NCI-H748 (cell line): ENCODE data around the gene SEMA6A.
A peak's percentile ranks its signal among the peaks of the same experiment; 100 is the strongest.

Source experiments
- DNase-seq: peaks from one replicate; lab custom pipeline; 2025; ENCODE audit not compliant: unreplicated experiment; lab: John Stamatoyannopoulos, UW

SEMA6A gene, protein sequence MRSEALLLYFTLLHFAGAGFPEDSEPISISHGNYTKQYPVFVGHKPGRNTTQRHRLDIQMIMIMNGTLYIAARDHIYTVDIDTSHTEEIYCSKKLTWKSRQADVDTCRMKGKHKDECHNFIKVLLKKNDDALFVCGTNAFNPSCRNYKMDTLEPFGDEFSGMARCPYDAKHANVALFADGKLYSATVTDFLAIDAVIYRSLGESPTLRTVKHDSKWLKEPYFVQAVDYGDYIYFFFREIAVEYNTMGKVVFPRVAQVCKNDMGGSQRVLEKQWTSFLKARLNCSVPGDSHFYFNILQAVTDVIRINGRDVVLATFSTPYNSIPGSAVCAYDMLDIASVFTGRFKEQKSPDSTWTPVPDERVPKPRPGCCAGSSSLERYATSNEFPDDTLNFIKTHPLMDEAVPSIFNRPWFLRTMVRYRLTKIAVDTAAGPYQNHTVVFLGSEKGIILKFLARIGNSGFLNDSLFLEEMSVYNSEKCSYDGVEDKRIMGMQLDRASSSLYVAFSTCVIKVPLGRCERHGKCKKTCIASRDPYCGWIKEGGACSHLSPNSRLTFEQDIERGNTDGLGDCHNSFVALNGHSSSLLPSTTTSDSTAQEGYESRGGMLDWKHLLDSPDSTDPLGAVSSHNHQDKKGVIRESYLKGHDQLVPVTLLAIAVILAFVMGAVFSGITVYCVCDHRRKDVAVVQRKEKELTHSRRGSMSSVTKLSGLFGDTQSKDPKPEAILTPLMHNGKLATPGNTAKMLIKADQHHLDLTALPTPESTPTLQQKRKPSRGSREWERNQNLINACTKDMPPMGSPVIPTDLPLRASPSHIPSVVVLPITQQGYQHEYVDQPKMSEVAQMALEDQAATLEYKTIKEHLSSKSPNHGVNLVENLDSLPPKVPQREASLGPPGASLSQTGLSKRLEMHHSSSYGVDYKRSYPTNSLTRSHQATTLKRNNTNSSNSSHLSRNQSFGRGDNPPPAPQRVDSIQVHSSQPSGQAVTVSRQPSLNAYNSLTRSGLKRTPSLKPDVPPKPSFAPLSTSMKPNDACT

DNA sequence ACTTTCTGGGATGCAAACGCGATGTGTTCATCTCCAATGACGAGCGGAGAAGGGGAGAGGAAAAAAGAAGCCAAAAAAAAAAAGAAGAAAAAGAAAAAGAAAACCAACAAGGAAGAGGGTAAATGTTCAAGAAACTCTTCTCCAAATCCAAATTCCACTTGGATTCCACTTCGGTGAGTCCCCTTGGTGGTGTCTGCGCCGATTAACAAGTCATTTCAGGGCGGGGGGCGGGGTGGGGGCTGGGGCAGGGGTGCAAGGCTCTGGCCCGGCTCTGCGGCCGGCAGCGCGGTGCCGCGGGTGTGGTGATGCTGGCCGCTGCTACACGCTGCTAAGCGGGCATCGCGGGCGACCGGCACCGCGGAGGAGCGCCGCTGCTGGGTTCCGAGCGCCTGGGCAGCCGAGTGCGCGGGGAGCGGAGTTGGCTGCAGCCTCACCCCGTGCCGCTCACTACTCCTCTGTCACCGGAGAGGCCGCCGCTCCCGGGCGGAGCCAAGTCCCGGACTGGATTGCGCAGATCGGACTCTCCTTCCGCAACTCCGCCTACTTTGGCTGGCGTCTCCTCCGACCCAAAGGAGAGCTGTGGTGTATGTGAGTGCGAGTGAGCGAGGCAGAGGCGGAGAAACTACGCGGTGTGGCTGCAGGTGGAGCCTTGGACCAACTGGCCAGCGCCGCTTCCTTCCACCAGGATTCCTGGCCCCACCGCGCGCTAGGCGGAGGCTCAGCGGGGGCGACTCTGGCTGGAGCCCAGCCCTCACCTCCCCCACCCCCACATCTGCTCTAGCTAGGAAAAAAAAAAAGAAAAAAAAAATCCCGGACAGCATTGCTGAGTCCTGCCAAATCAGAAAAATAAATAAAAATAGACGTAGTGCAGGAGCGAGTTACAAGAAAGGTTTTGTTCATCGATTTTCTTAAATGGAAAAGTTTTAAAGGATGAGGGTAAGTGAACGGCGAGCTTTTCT lies at the start of gene SEMA6A:
Gene SEMA6A, minus strand, starts transcription at position 457 of the 959 bp plus-strand sequence. CDS start 69,879 bp downstream, outside the sequence.
- peak; percentile 99 for DNase-seq

GRCh38 chr5:116622375-116623050 lies 47.9 kb upstream of the SEMA6A start:
- no peak for DNase-seq

- DNase-seq, result no peak
These were observed 47.0 kb upstream of the SEMA6A start for GRCh38 chr5:116621599-116621998.

DNA sequence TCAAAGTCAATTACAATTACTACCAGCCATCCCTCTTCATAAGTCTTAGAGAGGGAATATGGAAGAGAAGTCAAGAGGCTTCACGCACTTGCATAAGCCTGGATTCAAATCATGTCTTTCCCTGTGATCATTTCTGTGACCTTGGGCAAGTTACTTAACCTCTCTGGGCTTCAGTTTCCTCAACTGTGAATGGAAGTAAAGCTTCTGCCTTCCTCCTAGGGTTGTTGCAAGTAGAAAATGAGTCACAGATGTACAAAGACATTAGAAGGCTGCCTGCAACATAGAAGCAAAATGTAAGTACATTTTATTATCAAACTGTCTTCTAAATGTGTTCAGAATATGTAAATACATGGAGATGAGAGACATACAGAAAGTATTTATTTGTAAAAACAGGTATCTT lies 42.3 kb upstream of the SEMA6A start:
- DNase-seq, result no peak

GRCh38 chr5:116614603-116614920 lies 39.9 kb upstream of the SEMA6A start:
- no peak for DNase-seq

DNA sequence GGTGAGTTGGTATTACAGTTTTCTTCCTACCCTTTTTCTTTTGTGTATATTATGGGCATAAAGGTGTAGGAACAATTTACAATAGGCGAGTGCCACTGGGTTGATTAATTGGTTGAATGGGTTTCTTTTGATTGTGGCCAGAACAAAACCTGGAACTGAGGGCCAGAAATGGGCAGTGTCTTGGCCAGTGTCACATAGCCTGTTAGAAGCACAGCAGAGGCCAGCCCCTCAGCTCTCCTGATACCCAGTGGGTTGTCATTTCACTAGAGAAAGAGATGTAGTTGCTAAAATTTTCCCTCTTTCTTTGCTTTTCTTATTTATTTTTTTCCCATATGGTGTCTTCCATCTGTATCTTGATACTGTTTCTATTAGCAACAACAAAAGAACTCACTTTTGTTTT lies 38.8 kb upstream of the SEMA6A start:
- DNase-seq, result no peak

- no peak for DNase-seq
These were observed 37.8 kb upstream of the SEMA6A start for GRCh38 chr5:116612431-116612830.

DNA sequence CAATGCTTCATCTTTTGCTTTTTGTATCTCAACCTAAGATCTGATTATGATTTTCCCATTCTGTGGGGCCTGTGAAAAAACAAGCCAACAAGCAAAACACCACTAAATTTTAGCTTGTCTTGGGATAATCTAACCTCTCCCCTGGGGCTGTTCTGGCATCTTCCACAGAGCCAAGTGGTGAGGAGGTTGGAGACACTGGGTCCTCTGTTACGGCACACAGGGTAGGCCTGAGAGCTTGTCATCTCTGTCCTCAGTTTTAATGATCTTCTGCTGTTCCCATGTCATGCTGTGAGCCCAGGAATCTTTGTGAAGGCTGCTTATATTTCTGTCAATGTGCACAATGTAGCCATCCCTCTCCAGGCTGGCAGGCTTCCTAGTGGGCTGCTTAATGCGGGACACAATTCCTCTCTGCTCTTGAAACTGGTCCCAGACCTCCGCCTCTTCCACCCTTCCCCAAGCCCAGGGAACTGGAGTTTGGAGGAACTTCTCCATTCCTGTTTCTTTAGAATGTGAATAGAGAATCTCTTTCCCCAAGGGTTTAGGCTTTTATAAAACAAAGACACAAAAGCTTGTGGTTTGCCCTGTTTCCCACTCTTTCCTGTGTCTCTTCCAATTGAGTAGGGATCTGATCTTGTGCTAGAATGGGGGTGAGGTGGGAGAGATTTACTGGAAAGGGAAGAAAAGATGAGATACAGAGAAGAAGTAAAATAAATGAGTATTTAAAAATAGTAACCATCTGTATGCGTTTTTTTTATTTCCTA lies 30.9 kb upstream of the SEMA6A start:
- no peak for DNase-seq

DNA sequence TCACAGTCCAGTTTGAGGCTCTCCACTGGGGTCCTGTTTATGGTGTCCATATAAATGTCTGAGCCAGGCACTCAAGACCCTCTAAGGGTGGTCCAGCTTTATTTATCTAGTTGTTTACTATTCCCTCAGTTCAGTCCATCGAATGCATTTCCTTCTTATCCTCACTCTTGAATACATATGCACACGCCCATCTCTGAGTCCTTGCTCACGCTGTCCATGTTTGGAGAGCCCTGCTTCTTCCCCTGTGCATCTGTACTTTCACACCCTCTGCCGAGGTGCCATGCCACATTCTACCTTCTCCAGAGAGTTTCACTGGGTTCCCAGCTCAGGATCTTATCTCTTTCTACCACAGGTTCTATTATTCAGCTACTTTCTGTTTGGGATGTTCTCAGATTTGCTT lies 30.2 kb upstream of the SEMA6A start:
- DNase-seq, result no peak

DNA sequence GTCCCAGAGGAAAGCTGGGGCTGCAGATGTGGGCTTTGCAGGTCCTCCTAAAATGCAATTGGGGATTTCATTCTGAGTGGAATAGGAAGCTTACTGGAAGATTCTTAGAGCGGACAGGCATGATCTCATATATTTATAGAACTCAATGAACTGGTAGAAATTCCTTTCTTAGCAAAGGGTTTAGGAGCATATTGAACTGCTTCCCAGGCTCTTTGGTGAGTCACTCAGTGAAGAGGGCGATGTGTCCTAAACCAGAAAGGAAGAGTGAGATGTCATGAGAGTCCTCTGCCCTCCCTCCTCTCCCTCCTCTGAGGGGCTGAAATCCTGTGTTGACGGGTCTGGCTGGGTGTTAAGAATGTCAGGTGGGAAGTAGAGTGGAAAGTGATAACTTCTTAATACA lies 26.3 kb upstream of the SEMA6A start:
- no peak for DNase-seq

- DNase-seq, result no peak
These were observed 24.3 kb upstream of the SEMA6A start for GRCh38 chr5:116598911-116599310.

DNA sequence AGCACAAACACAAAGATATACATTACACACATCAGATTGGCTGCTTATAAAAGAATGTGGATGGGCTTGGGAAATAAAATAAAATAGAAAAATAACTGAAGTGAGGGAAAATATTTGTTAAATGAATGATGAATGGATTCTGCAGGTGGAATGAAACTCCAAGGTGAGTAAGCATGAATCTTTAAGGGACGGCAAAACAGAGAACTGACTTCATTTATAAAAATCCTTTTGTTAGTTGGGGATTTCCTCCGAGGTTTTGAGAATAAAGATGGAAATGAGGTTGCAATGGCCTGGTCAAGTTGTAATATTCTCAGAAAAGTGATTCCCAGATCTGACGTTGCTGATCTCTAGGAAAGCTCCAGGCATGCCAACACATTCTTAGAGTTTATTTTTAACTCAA lies 20.9 kb upstream of the SEMA6A start:
- no peak for DNase-seq

DNA sequence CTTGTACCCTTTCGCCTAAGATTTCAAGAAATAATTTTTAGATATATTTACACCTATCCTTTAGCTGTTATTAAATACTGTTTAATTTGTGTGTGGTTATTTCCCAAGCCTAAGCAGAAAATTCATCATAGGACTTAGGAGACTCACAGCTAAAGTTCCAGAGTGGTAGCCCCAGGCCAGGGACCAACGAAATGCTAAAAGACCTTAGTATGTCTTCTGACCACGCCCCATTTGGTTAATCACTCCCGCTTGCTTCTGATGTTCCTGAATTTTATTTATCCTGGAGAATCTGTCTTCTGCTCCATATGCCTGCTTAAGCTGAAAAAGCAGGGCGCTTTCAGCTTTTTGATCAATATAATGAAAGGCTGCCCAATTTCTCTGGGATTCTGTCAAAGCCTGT lies 18.7 kb upstream of the SEMA6A start:
- no peak for DNase-seq

DNA sequence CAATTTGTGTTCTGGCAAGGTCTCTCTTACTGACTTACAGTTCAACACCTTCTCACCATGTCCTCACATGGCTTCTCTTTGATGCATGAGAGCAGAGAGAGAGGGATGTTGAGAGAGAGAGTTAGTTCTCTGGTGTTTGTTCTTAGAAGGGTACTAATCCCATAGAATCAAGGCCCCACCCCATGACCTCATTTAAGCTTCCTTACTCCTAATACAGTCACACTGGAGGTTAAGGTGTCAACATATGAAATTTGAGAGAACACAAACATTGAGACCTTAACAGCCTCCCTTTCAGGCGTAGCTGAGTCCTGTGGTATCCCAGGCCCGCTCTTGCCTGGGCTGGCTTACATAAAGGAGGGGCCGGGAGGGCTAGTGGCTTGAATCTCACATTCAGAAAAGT lies 10.6 kb upstream of the SEMA6A start:
- DNase-seq, result no peak

DNA sequence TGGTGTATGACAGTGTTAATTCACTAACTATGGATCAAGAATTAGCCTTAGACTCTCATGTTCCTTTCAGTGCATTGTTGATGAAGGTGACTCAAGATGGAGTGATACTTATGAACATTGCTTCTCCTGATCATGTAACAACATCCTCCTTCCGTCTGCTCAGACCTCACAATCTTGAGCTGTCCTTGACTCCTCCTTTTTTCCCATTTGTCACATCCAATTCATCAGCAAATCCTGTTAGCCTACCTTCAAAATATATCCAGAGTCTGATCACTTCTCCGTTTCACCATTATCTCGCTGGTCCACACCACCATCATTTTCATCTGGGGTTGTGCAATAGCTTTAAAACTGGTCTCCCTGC lies 9.2 kb upstream of the SEMA6A start:
- no peak for DNase-seq

GRCh38 chr5:116583085-116583861 lies 8.7 kb upstream of the SEMA6A start:
- DNase-seq, result no peak

DNA sequence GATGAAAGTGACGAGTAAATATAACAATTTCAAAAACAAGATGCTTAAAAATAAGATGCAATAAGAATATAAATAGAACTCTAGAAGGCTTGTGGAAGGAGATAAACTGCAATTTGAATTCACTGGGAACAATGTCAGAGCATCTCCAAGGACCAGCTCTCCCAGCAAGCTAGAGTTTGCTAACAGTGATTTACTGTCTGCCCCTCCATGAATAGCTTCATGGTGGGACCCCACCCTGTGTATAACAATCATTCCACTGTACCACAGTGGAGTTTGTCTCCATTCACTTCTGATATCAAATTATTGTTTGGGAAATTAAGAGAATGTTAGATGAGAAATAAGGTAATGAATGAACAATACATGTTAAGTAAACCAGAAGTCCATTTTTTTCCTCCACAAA lies 7.3 kb upstream of the SEMA6A start:
- no peak for DNase-seq

DNA sequence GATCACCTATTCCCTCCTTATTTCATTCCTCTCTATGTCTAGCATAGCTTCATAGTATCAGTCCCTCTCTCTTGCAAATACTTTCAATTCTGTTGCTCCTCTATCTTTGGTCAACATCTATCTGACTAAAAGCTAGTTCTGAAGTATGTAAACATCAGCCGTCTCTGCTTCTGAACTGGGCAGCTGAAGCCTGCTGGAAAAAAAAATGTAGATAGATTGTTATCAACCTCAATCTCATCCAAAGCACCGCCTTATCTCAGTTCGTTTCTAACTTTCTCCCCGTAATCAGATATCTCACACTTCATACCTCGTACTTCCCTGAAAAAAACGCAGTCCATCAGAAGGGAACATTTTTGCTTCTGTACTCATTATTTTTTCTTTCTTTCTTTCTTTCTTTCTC lies 4.5 kb upstream of the SEMA6A start:
- no peak for DNase-seq

DNA sequence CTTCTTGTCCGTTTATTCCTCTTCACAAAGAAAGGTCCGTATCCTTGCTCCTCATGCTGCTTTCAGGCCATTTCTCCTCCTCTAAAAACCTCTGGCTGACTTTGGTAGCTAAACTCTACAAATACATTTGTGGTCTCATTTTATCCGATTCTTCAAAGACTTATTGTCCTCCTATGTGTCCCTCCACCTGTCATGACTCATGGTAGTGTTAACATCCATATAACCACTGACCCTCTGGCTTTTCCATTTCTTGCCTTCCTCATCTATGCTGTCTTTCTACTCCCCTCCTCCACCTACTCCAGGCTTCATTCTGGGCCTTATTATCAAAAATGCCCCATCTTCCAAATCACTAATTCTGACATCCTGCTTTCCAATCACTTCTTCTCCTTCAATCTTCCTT lies 4.1 kb upstream of the SEMA6A start:
- no peak for DNase-seq
